OCI-LY3 (cell line): Measurements from ENCODE around the gene ASTN2.

Source experiments
- EZH2phosphoT487 ChIP-seq: fragments of 200-600 bp; shearing (Covaris generic); IDR thresholded peaks from 2 replicates; pipeline ENCODE4 v1.6.1; 2018; ENCODE audit warnings: antibody characterized with exemption, mixed run types, low read depth
- TF ChIP-seq, protein P1 (sequence below): fragments of 200-600, 300-600 bp; sonication (generic); IDR thresholded peaks from 2 replicates; pipeline ENCODE4 v1.5.1; 2014; ENCODE audit warnings: antibody characterized with exemption, low read length, low read depth

DNA sequence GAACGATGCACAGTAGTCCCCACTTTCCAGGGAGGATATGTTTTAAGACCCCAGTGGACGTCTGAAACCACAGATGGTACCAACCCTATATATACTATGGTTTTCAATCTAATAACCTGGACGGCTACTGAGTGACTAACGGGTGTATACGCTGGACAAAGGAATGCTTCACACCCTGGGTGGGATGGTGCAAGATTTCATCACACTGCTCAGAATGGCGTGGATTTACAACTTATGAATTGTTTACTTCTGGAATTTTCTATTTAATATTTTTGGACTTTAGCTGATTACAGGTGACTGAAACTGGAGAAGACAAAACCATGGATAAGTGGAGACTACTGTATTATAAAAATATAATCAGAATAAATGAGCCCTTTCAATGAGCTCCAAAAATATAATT, 875.3 kb downstream of the ASTN2 start:
- TF ChIP-seq, protein P1, sequence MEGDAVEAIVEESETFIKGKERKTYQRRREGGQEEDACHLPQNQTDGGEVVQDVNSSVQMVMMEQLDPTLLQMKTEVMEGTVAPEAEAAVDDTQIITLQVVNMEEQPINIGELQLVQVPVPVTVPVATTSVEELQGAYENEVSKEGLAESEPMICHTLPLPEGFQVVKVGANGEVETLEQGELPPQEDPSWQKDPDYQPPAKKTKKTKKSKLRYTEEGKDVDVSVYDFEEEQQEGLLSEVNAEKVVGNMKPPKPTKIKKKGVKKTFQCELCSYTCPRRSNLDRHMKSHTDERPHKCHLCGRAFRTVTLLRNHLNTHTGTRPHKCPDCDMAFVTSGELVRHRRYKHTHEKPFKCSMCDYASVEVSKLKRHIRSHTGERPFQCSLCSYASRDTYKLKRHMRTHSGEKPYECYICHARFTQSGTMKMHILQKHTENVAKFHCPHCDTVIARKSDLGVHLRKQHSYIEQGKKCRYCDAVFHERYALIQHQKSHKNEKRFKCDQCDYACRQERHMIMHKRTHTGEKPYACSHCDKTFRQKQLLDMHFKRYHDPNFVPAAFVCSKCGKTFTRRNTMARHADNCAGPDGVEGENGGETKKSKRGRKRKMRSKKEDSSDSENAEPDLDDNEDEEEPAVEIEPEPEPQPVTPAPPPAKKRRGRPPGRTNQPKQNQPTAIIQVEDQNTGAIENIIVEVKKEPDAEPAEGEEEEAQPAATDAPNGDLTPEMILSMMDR: no peak
- TF ChIP-seq EZH2phosphoT487: no peak
